GM12878 (cell line): ENCODE measurements around the gene FBXO3. TPM values are rescaled to one million over a fixed set of nuclear protein-coding genes. Genes with fewer than 3 reads are reported as not detected.

Experiments
- ATAC-seq: fragments of 200-7000 bp; cut with Tn5 transposase; 3 replicates; pipeline ENCODE4 v1.9.1; 2020; ENCODE audit warnings: mild to moderate bottlenecking, moderate library complexity
- BruUV-seq: library from RNA; stranded (reverse); fragments of 400-500 nt; replicated peaks from 2 replicates; lab custom pipeline; 2021; lab: Mats Ljungman, UMichigan
- CTCF ChIA-PET: fragments of 300-600 bp; sonication (Branson Sonifier 250); formaldehyde crosslinking; extraction: SDS; loops from one replicate; lab custom pipeline; 2021; ENCODE audit warnings: inconsistent platforms; lab: Yijun Ruan, JAX
- POLR2A ChIA-PET: fragments of 350-600 bp; formaldehyde crosslinking; extraction: SDS; loops from one replicate; lab custom pipeline; 2021; ENCODE audit warnings: inconsistent platforms; lab: Charles Lee
- RAD21 ChIA-PET: fragments of 300-600 bp; sonication (Branson Sonifier 250); formaldehyde crosslinking; loops from one replicate; lab custom pipeline; 2023; ENCODE audit warnings: antibody characterized with exemption; ENCODE audit not compliant: unreplicated experiment; lab: Charles Lee
- SMC1A ChIA-PET: fragments of 300-600 bp; sonication (Branson Sonifier 250); formaldehyde crosslinking; loops from one replicate; lab custom pipeline; 2023; ENCODE audit not compliant: unreplicated experiment, uncharacterized antibody; lab: Charles Lee
- DNase-seq: peaks from one replicate; pipeline ENCODE4 v3.0.0-alpha.2; 2011; ENCODE audit warnings: low read depth, low spot score
- FAIRE-seq: peaks from 3 replicates; lab custom pipeline; 2011; peaks lifted over from hg19 to GRCh38; lab: Jason Lieb, UNC
- H2AFZ ChIP-seq: 2 replicates; pipeline ENCODE4 v1.6.0; 2011; ENCODE audit warnings: low read depth, low read length, control low read depth; ENCODE audit not compliant: control insufficient read depth
- H3K27ac ChIP-seq: 2 replicates; pipeline ENCODE4 v1.5.1; 2011; ENCODE audit warnings: control low read depth; ENCODE audit not compliant: control insufficient read depth, insufficient read depth
- H3K27me3 ChIP-seq, 2 experiments: replicated peaks in 1 of 2; 2 replicates each; pipeline versions ENCODE4 v1.6.0 to v1.6.1; 2011; ENCODE audit warnings: low read length in 1 of 2; ENCODE audit not compliant: control insufficient read depth in 2 of 2, insufficient read depth in 2 of 2
- H3K36me3 ChIP-seq, 2 experiments: 2 replicates each; pipeline ENCODE4 v1.5.1; 2011; ENCODE audit warnings: low read length in 1 of 2; ENCODE audit not compliant: control insufficient read depth in 2 of 2, insufficient read depth in 2 of 2
- H3K4me1 ChIP-seq: 2 replicates; pipeline ENCODE4 v1.6.1; 2011; ENCODE audit warnings: mild to moderate bottlenecking, low read length, moderate library complexity, mixed read lengths; ENCODE audit not compliant: control insufficient read depth, insufficient read depth
- H3K4me2 ChIP-seq: 2 replicates; pipeline ENCODE4 v1.6.0; 2011; ENCODE audit warnings: control low read depth; ENCODE audit not compliant: control insufficient read depth, insufficient read depth
- H3K4me3 ChIP-seq: fragments of 200-600 bp; sonication (generic); 2 replicates; pipeline ENCODE4 v1.5.1; 2016
- H3K79me2 ChIP-seq: 2 replicates; pipeline ENCODE4 v1.6.0; 2011; ENCODE audit warnings: low read length; ENCODE audit not compliant: control insufficient read depth, insufficient read depth
- H3K9ac ChIP-seq: 2 replicates; pipeline ENCODE4 v1.8.0; 2011; ENCODE audit warnings: low read length, control low read depth, mixed read lengths; ENCODE audit not compliant: control insufficient read depth, insufficient read depth
- H3K9me3 ChIP-seq: replicated peaks from 3 replicates; pipeline ENCODE4 v1.5.1; 2011; ENCODE audit warnings: mild to moderate bottlenecking, low read length; ENCODE audit not compliant: control insufficient read depth, insufficient read depth
- H4K20me1 ChIP-seq: 2 replicates; pipeline ENCODE4 v1.6.0; 2011; ENCODE audit not compliant: control insufficient read depth, insufficient read depth
- BACH1 ChIP-seq: fragments of 450-650 bp; IDR thresholded peaks from 2 replicates; pipeline ENCODE4 v1.6.1; 2017; ENCODE audit warnings: mild to moderate bottlenecking, borderline replicate concordance
- CEBPB ChIP-seq, 2 experiments: fragments of 150-350 bp in 1 of 2; IDR thresholded peaks; 2 replicates each; pipeline ENCODE4 v1.6.1; 2012 to 2014; ENCODE audit warnings: low read depth in 2 of 2, low read length in 2 of 2, borderline replicate concordance in 1 of 2, inconsistent platforms in 1 of 2
- GABPA ChIP-seq: IDR thresholded peaks from 2 replicates; pipeline ENCODE4 v1.6.1; 2014; ENCODE audit warnings: antibody characterized with exemption, low read depth, mild to moderate bottlenecking, inconsistent platforms
- HSF1 ChIP-seq: fragments of 150-350 bp; IDR thresholded peaks from 2 replicates; pipeline ENCODE4 v1.6.1; 2014; ENCODE audit warnings: mild to moderate bottlenecking, low read depth, low read length
- IKZF1 ChIP-seq: fragments of 450-650 bp; conservative IDR thresholded peaks from 2 replicates; pipeline ENCODE4 v1.6.1; 2017; ENCODE audit warnings: antibody characterized with exemption, mild to moderate bottlenecking
- KDM1A ChIP-seq: fragments of 200-600 bp; sonication (generic); IDR thresholded peaks from 2 replicates; pipeline ENCODE4 v1.6.1; 2016; ENCODE audit warnings: borderline replicate concordance
- MYB ChIP-seq: fragments of 150-350 bp; IDR thresholded peaks from 2 replicates; pipeline ENCODE4 v1.6.1; 2014; ENCODE audit warnings: mild to moderate bottlenecking, low read depth, low read length, borderline replicate concordance
- PAX5 ChIP-seq: IDR thresholded peaks from 2 replicates; pipeline ENCODE4 v1.6.1; 2011; ENCODE audit warnings: low read depth, low read length, borderline replicate concordance
- SMAD5 ChIP-seq: IDR thresholded peaks from 2 replicates; pipeline ENCODE4 v1.6.1; 2016; ENCODE audit warnings: antibody characterized with exemption, low read depth
- SMARCA5 ChIP-seq: fragments of 450-650 bp; IDR thresholded peaks from 2 replicates; pipeline ENCODE4 v1.6.1; 2017; ENCODE audit warnings: mild to moderate bottlenecking
- ZNF217 ChIP-seq: fragments of 450-650 bp; IDR thresholded peaks from 2 replicates; pipeline ENCODE4 v1.6.1; 2017; ENCODE audit warnings: antibody characterized with exemption, mild to moderate bottlenecking
- ZSCAN29 ChIP-seq: fragments of 450-650 bp; IDR thresholded peaks from 2 replicates; pipeline ENCODE4 v1.6.1; 2017; ENCODE audit warnings: mild to moderate bottlenecking, moderate library complexity
- WGBS: methylation state at CpG from one replicate; pipeline ENCODE4 v1.1.6; 2016; ENCODE audit warnings: low lambda C conversion rate; ENCODE audit not compliant: insufficient replicate concordance, insufficient coverage; ENCODE audit errors: missing lambda C conversion rate; 5-methylcytosine and 5-hydroxymethylcytosine counted together
- in situ Hi-C: fragments of 300-500 bp; cut with MboI; formaldehyde crosslinking; loops from 9 replicates; pipeline ENCODE4 v1.14.3; 2018; ENCODE audit warnings: mixed read lengths
- intact Hi-C: fragments of 100-400 bp; cut with micrococcal nuclease; formaldehyde crosslinking; loops from one replicate; pipeline ENCODE4 v1.14.2; 2022; ENCODE audit not compliant: unreplicated experiment
- polyA plus RNA-seq, 11 experiments: library from polyadenylated mRNA; depleted of rRNA in 4 of 11; unstranded in 6 of 11; stranded (reverse) in 5 of 11; fragments of >200 nt; fragmentation: Nextera tagmentation in 4 of 11; fragmentation: Illumina TruSeq in 1 of 11; extraction: Ambion mirVana in 4 of 11; extraction: Trizol in 1 of 11; gene quantifications; 1 replicate in 1 of 11; 2 replicates in 10 of 11; pipeline versions ENCODE4 v1.2.1 to v1.2.3, GENCODE V29; 2011 to 2016; ENCODE audit warnings: inconsistent platforms in 2 of 11, missing spikeins in 2 of 11, low read depth in 1 of 11
- total RNA-seq, 4 experiments: library from RNA; depleted of rRNA in 3 of 4; stranded (reverse); fragments of >200 nt in 3 of 4; fragmentation: Illumina TruSeq in 1 of 4; extraction: Trizol in 1 of 4; gene quantifications; 2 replicates each; pipeline versions ENCODE4 v1.2.1 to v1.2.3, GENCODE V29; 2013 to 2021
- TF ChIP-seq, protein P1 (sequence below): IDR thresholded peaks from 2 replicates; pipeline ENCODE4 v1.6.1; 2011; ENCODE audit warnings: low read depth, low read length, improper control_type of control experiment, borderline replicate concordance
- TF ChIP-seq, protein P2 (sequence below): fragments of 450-650 bp; IDR thresholded peaks from 2 replicates; pipeline ENCODE4 v1.6.1; 2016; ENCODE audit warnings: mild to moderate bottlenecking

FBXO3 gene
- total and polyA plus RNA-seq, 10 of the 15 experiments (the other 5 are each of a cell fraction or from before 2014, with no cell fraction given), result 8.9 to 33.4 (median 13.8) TPM

DNA sequence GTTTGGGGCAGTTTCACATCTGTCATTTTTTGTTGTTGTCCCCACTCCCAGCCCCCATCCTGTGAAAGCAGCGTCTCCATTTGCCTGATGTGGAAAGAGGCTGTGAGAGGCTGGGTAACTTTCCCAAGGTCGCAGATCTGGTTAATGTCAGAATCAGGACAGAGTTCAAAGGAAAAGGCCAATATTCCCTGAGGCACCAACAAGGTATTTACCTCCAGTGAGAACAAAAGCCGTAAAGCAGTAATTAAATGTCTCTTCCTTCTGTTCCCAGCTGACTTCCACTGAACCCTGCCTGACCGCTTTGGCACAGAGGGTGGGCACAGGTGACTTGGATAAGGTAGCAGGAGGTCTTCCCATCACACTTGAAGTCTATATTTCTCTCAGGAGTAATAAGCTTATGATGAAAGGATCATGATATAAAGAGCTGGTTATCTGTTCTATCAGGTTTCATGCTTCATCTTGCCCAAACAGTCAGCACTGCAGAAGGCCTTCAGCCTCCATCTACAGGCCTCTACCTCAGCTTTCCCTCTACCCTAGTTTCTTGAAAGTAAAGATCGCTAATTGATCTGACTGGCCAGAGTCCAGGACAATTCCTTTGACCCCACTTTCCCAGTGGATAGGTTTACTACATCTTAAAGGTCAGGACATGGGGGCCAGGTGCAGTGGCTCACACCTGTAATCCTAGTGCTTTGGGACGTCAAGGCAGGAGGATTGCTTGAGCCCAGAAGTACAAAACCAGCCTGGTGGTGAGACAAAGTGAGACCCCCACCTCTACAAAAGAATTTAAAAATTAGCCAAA lies 83.1 kb downstream of the FBXO3 start:
- ChIA-PET CTCF (interaction anchor here (0.9 to 5.2 kb wide), 4 partner anchors 13 to 337 kb away, joined by 3 to 42 read pairs (median 14); no protein-coding TSS in a partner anchor), RAD21 (interaction anchor here (1.3 to 2.1 kb wide), 2 partner anchors 51 to 328 kb away, joined by 4 to 14 read pairs; no protein-coding TSS in a partner anchor), SMC1A (interaction anchor here (0.6 to 6.2 kb wide), 7 partner anchors 9 to 525 kb away, joined by 3 to 30 read pairs (median 5); partner anchors contain the start of gene C11orf91), POLR2A (no interaction called here)
- Histone ChIP-seq H3K27ac (no peak overlapping the region), H3K9me3 (peaks cover 5% of the 10 kb centered on the region; the same call in 2 of the 3 replicates), H3K36me3 (no peaks in the 10 kb centered on the region), H3K4me1 (peaks cover 12% of the 10 kb centered on the region), H3K4me3 (no peak overlapping the region), H3K4me2 (no peak overlapping the region), H3K9ac (no peak overlapping the region), H3K79me2 (no peaks in the 10 kb centered on the region), H2AFZ (no peak overlapping the region), H3K27me3 (no peaks in the 10 kb centered on the region), H4K20me1 (no peaks in the 10 kb centered on the region)
- BruUV-seq, result no TSS peak
- intact Hi-C loops (no loop called here), in situ Hi-C loops (no loop called here)
- no peak for FAIRE-seq
- WGBS, result 61% methylated on average over 6 of the region's 6 CpGs
- TF ChIP-seq SMAD5 (no peak), IKZF1 (no peak), BACH1 (no peak), MYB (no peak), ZNF217 (no peak), ZSCAN29 (no peak), CEBPB (IDR thresholded peaks at IDR 0.05; ENCODE audit: borderline replicate concordance in 1 of 2, low read depth in 2 of 2, low read length in 2 of 2) (no peak), SMARCA5 (no peak), GABPA (no peak), HSF1 (no peak), PAX5 (no peak), KDM1A (no peak)
- TF ChIP-seq, protein P1, sequence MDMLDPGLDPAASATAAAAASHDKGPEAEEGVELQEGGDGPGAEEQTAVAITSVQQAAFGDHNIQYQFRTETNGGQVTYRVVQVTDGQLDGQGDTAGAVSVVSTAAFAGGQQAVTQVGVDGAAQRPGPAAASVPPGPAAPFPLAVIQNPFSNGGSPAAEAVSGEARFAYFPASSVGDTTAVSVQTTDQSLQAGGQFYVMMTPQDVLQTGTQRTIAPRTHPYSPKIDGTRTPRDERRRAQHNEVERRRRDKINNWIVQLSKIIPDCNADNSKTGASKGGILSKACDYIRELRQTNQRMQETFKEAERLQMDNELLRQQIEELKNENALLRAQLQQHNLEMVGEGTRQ, result no peak
- TF ChIP-seq, protein P2, sequence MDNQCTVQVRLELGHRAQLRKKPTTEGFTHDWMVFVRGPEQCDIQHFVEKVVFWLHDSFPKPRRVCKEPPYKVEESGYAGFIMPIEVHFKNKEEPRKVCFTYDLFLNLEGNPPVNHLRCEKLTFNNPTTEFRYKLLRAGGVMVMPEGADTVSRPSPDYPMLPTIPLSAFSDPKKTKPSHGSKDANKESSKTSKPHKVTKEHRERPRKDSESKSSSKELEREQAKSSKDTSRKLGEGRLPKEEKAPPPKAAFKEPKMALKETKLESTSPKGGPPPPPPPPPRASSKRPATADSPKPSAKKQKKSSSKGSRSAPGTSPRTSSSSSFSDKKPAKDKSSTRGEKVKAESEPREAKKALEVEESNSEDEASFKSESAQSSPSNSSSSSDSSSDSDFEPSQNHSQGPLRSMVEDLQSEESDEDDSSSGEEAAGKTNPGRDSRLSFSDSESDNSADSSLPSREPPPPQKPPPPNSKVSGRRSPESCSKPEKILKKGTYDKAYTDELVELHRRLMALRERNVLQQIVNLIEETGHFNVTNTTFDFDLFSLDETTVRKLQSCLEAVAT, result no peak
- no peak for DNase-seq
- ATAC-seq, result no peak
